ENCODE measurements around the gene MNS1.
A peak's percentile ranks its signal among the peaks of the same experiment; 100 is the strongest.
"Not testable (repeated sequence)": the region's sequence is repeated elsewhere in the genome, so short reads cannot be mapped to it uniquely, and the experiment has no call there.

MNS1 gene

DNA sequence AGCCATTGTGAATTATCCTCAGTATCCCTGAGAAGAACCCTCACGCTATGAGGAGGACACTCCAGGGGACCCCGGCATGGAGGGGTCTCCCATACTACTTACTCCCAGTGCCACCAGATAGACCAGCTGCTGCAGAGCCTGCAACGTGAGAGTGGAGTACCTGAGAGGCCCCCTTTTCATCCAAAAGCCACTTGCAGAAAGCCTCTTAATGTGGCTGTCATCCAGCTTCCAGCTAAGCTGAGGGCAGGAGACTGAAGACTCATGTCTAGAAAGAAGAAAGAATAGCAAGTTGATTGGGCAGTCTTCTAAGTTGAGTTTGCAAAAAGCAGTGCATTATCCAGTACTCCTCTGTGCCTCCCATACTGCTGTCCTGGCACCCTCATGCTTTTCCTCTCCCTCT, 27.3 kb upstream of the MNS1 start:
- no peak overlapping the region for H3K4me3 ChIP-seq (ENCODE audit: low read depth, low read length)
- no peak for DNase-seq
- H3K36me3 ChIP-seq (replicated peaks), result no peaks in the 10 kb centered on the region
- H3K27me3 ChIP-seq (replicated peaks), result no peaks in the 10 kb centered on the region
- TF ChIP-seq, protein P1, sequence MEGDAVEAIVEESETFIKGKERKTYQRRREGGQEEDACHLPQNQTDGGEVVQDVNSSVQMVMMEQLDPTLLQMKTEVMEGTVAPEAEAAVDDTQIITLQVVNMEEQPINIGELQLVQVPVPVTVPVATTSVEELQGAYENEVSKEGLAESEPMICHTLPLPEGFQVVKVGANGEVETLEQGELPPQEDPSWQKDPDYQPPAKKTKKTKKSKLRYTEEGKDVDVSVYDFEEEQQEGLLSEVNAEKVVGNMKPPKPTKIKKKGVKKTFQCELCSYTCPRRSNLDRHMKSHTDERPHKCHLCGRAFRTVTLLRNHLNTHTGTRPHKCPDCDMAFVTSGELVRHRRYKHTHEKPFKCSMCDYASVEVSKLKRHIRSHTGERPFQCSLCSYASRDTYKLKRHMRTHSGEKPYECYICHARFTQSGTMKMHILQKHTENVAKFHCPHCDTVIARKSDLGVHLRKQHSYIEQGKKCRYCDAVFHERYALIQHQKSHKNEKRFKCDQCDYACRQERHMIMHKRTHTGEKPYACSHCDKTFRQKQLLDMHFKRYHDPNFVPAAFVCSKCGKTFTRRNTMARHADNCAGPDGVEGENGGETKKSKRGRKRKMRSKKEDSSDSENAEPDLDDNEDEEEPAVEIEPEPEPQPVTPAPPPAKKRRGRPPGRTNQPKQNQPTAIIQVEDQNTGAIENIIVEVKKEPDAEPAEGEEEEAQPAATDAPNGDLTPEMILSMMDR (IDR thresholded peaks at IDR 0.05; ENCODE audit: low read depth, low read length, missing control alignments), result no peak
- H3K27ac ChIP-seq, result no peak overlapping the region
- in situ Hi-C loops (cut with HindIII; ENCODE audit: low pct_ligation_motif_present, low sequenced_read_pairs), result loop anchor here (25.0 kb wide), 1 partner anchor 995 kb away; no protein-coding TSS in a partner anchor

GRCh38 chr15:56491110-56491722, 26.3 kb upstream of the MNS1 start:
- Histone ChIP-seq H3K4me3 (ENCODE audit: low read depth, low read length) (no peak overlapping the region), H3K36me3 (replicated peaks) (no peaks in the 10 kb centered on the region), H3K27ac (no peak overlapping the region), H3K27me3 (replicated peaks) (no peaks in the 10 kb centered on the region)
- TF ChIP-seq, protein P1 (IDR thresholded peaks at IDR 0.05; ENCODE audit: low read depth, low read length, missing control alignments), result peak; percentile 98
- DNase-seq, result peak; percentile 71
- in situ Hi-C loops (cut with HindIII; ENCODE audit: low pct_ligation_motif_present, low sequenced_read_pairs), result loop anchor here (25.0 kb wide), 1 partner anchor 996 kb away; no protein-coding TSS in a partner anchor

- no peak for DNase-seq
- TF ChIP-seq, protein P1 (IDR thresholded peaks at IDR 0.05; ENCODE audit: low read depth, low read length, missing control alignments), result no peak
- H3K27ac ChIP-seq, result no peak overlapping the region
- H3K27me3 ChIP-seq (replicated peaks), result no peaks in the 10 kb centered on the region
- no peak overlapping the region for H3K4me3 ChIP-seq (ENCODE audit: low read depth, low read length)
- H3K36me3 ChIP-seq (replicated peaks), result no peaks in the 10 kb centered on the region
- in situ Hi-C loops (cut with HindIII; ENCODE audit: low pct_ligation_motif_present, low sequenced_read_pairs), result loop anchor here (25.0 kb wide), 1 partner anchor 997 kb away; no protein-coding TSS in a partner anchor
Observed at GRCh38 chr15:56490461-56490860, 25.5 kb upstream of the MNS1 start.

GRCh38 chr15:56486206-56486605, 21.3 kb upstream of the MNS1 start:
- DNase-seq; H3K27ac ChIP-seq; H3K27me3 ChIP-seq (replicated peaks); H3K36me3 ChIP-seq (replicated peaks); H3K4me3 ChIP-seq (ENCODE audit: low read depth, low read length): not testable (repeated sequence)
- in situ Hi-C loops (cut with HindIII; ENCODE audit: low pct_ligation_motif_present, low sequenced_read_pairs), result loop anchor here (25.0 kb wide), 1 partner anchor 1001 kb away; no protein-coding TSS in a partner anchor

- H3K27me3 ChIP-seq (replicated peaks); H3K4me3 ChIP-seq (ENCODE audit: low read depth, low read length); H3K36me3 ChIP-seq (replicated peaks); DNase-seq; H3K27ac ChIP-seq: not testable (repeated sequence)
- in situ Hi-C loops (cut with HindIII; ENCODE audit: low pct_ligation_motif_present, low sequenced_read_pairs), result loop anchor here (25.0 kb wide), 1 partner anchor 1002 kb away; no protein-coding TSS in a partner anchor
Observed at GRCh38 chr15:56485426-56485825, 20.5 kb upstream of the MNS1 start.

- Histone ChIP-seq H3K36me3 (replicated peaks) (no peaks in the 10 kb centered on the region), H3K27ac (no peak overlapping the region), H3K27me3 (replicated peaks) (no peaks in the 10 kb centered on the region), H3K4me3 (ENCODE audit: low read depth, low read length) (no peak overlapping the region)
- TF ChIP-seq, protein P1 (IDR thresholded peaks at IDR 0.05; ENCODE audit: low read depth, low read length, missing control alignments), result no peak
- no peak for DNase-seq
- in situ Hi-C loops (cut with HindIII; ENCODE audit: low pct_ligation_motif_present, low sequenced_read_pairs), result loop anchor here (25.0 kb wide), 1 partner anchor 1003 kb away; no protein-coding TSS in a partner anchor
Observed at GRCh38 chr15:56484287-56484686, 19.4 kb upstream of the MNS1 start.

DNA sequence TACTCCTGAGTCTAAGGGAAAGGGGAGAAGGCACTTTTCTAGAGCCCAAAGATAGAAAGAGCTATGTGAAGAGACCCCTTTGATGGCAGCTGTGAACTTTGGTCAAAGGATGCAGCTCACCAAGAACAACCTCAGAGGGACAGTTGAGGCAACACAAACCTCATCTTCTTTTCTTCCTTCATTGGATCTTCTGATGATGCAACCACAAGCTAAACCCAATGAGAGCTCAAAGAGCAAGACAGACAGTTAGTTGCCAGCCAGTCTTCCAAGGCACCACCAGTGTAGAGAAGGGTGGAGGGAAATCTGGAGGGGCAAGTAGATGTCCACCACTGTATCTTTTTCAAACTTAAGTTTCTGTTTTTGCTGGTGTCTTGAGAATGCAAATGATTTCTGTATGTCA, 10.4 kb upstream of the MNS1 start:
- Histone ChIP-seq H3K36me3 (replicated peaks) (no peaks in the 10 kb centered on the region), H3K27ac (no peak overlapping the region), H3K4me3 (ENCODE audit: low read depth, low read length) (no peak overlapping the region), H3K27me3 (replicated peaks) (no peaks in the 10 kb centered on the region)
- TF ChIP-seq, protein P1 (IDR thresholded peaks at IDR 0.05; ENCODE audit: low read depth, low read length, missing control alignments), result no peak
- no peak for DNase-seq
- in situ Hi-C loops (cut with HindIII; ENCODE audit: low pct_ligation_motif_present, low sequenced_read_pairs), result loop anchor here (25.0 kb wide), 1 partner anchor 1012 kb away; no protein-coding TSS in a partner anchor
